ELR (cell line): Measurements from ENCODE around the gene EPAS1.

ENCODE experiments used
- DNase-seq: peaks from one replicate; pipeline ENCODE4 v3.0.0-alpha.2; 2015; ENCODE audit warnings: low read depth

EPAS1 gene

DNA sequence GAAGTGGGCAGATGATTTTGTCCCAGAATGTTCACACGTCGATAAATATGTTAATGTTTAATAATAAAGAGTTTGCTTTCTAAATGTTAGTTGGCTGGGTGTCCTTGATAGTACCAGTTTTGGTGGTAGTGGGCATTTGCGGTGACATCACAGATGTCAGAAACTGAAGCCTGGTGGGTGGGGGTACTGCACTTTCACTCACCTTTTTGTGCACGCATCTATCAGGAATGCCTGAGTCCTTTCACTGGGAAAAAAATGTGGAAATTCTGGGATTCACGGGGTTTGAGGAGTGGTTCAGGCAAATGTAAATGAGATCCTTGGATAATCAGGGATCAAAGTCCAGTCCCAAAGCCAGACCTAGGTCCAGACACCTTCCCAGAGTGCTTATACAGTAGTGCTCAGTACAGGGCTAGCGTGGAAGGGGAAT, 3.2 kb downstream of the EPAS1 start:
- DNase-seq: no peak

DNA sequence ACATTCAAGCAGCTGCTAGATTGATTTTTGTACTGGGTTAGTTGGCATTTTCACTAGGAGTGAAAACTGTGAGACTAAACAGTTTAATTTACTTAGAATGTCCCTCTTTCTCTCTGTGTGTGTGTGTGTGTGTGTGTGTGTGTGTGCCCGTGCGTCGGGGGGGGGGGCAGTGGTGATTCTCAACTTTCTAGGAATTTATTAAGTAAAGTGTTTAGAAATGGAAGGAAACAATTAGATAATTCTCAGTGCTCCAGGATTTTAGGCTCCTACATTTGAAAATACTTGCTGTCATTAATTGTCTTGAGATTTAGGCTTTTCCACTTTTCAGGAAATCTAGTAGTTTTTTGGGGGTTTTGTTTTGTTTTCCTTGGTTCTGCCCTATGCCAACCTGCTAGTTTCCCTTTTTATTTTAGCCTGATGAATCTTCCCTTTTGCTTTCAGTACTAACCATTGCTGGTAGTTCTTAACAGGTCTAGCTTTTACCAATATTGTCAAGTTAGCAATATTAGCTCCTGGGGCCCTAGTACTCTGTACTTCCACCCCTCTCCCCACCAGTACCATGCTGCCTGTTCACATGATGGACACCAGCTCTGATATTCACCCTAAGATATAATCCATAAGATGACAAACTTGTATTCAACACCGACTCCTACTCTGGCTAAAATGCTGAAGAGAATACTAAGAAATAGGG, 4.9 kb downstream of the EPAS1 start:
- no peak for DNase-seq

DNA sequence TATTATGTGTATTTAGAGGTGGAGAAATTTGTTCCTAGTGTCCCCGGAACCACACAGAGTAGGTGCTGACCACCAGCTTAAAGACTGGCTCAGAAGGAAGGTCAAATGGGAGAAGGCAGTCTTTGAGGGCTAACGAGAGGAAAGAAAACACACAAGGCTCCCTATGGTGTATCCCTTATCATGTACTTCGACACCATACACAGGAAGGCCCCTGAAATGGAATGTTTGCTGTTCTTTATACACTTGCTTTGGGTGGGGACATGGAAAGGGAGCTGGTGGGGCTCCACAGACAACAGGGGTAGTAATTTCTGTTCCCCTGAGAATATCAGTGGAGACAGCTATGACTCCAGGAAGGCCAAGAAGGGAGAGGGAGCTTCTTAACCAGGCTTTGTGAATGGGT, 6.0 kb downstream of the EPAS1 start:
- no peak for DNase-seq

DNA sequence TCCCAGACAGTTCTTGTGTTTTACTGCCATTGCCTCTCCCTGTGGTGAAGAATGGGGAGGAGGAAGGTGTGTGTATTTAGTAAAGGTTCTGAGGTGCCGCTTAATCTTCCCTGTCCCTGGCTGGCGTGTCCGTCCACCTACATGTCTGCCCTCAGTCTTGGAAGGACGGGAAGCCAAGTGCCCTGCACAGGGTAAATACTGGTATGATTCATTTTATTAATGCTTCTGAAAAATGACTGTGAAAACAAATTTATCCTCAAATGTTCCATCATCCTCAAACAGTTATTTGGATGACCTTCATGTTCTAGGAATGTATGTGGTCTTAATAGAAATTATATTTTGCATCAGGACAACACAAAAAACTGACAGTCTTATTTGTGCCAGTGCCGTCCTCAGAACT, 6.6 kb downstream of the EPAS1 start:
- no peak for DNase-seq

DNA sequence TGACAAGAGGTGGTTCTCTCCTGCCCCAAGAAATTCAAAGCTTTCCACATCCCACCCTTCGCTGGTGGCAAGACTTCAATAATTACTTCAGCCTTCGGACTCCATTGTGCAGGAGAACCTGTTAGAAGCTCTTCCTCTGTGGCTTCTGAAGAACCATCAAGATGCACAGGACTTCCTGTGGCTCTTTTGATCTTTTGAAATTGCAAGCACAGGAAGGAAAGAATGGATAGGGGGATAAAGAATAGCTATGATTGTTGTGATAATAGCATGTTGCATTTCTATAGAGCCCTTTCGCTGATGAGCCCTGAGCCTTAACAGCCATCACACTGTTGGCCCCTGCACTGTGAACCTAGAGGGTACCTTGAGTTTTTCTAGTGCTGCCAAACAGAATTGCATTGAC, 7.4 kb downstream of the EPAS1 start:
- no peak for DNase-seq

DNA sequence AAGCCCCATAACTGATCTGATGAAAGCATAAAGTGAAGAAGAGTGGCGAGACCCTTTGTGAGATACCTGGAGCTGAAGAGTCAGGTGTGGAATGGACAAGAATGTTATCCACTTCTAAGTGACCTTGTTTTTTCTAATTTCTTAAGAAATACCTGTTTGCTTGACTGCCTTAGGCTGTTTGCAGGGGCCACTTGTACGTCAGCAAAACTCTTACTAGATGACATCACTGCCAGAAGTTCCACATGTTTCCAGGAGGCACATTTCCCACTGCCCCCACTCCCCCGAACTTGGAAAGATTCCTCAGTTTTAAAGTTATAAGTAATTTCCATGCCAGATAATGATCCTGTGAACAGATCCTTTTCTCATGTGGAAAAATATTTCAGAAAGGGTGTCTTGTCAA, 8.0 kb downstream of the EPAS1 start:
- no peak for DNase-seq

DNA sequence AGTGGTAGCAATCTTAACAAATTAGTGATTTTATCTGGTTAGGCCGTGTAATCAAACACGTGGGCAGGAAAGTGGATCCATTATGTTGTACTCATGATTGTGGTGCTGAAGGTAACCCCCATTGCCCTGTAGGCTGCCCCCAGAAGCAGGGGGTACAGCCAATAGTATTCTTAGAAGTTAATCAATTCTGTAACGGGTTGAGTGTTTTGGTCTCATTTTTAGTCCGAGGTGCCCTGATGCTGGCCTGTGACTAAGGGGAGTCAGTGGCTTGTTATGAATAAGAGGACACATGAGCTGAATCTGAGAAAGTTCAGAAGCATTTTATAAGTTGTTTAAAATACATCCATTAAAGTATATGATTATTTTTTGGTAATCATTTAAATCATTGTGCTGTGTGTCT, 8.6 kb downstream of the EPAS1 start:
- DNase-seq: peak; percentile 42

DNA sequence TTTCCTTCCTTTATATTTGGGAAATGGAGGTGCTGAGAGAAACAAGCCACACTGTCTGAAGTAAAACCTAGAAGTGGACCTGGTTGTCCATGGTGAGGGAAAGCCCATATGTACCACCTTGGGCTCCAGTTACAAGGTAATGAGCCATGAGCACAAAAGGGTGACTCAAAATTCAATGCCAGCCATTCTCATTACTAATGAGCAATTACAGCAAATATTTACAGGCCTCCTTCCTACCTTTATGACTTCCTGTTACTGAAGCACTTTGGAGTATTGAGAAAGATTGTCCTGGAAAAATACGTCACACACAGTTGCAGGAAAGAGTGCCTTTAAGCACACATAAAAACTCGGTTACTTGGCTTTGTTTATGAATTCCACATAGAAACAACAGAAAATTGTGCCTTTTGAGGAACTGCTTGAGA, 9.1 kb downstream of the EPAS1 start:
- peak; percentile 86 for DNase-seq

DNA sequence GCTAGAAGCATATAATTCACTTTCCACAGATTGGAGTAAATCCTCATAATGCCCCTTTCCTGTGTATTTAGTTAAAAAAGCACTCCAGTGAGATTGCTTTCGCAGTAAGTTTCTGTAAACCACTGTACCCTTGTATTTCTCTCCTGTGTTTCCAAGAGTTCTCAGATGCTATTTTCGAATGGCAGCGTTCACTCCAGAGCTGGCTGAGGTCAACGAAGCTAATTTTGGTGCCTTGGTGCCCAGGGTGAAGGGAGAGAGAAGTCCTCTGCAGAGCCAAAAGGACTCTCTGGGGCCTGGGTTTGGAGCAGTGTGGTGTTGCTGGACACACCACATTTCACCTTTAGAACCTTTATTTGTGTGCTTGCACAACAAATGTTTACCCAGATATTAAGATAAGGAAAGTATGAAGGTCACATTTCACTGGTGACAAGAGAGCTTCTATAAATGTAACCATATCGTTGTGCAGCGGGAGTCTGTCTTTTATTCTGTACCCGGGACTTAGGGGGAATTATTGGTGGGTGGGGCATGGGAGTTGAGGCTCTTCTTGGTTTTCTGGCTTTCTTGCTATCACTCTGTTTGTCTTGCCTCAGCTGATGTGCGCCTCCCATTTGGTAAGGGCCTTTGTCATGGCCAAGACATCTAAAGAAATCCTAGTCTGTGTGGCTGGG, 9.9 kb downstream of the EPAS1 start:
- no peak for DNase-seq

DNA sequence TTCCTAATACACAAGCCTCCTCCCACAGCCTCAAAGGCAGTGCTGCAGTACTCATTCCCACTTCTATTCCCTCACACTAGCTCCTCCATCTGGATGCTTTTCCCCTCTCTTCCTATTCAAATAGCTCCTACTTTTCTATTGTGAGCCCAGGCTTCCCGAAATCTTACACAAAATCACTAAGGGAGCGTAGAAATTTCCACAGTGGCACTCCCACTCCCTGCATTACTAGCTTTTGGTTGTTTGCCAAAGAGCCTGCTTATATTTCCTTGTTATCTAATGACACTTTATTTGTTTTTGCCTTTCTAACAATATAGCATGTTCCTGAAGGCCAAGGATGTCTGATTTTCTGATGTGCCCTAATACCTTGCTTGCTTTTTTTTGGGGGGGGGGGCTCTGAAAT, 10.9 kb downstream of the EPAS1 start:
- DNase-seq: no peak

DNA sequence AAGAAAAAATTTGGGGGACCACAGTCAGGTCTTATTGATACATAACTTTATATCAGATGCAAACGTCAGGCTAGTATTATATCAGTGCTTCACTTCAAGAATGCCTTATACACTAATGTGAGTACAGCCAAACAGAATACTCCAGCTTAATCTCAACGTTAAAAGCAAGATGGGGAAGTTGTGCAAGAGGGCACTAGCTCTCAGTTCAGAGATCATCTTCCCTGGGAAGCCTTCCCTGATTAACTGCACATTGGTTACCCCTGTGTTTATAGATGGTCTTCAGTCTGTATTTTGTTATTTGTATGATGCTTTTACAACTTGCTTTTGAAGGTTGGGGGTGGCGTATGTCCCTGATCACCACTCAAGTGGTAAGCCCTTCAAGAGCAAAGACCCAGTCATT, 11.4 kb downstream of the EPAS1 start:
- no peak for DNase-seq

DNA sequence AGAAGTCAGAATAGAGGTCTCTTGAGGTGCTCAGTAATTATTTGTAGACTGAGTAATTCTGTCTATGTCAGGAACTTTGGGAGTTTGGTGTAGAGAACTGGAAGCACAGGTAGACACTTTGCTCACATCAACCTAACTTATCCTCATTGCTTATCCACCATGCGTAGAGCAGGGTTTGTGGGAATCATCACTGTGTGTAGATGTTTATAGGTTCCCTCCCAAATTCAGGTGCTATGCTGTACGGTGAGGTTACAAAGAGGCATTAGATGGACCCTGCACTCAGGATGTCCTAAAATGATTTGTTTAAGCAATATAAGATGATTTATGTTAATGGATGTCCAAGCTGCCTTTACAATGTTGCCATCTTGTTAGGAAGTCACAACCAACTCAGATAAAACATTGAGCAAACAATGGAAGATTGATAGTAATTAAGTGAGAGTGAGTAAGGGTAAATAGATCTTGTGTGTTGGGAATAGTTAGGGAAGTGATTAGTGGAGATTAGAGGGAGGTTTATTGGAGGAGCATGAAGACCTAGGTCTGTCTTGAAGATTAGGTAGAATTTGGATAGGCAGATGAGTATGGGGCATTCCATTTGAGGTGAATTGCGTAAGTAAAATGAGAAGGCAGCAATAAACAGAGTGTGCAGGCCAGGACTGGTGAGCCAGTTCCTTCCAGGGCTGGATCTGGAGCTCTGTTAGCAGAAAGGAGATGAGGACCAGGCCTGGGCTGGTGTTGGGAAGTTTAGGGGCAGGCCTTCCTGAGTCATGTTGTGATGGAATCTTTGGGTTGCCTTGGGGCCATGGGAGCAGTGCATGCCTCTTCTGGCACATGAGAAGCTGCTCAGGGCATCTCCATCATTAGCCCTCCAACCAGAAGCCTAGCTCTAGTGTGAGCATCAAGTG, 12.1 kb downstream of the EPAS1 start:
- peak; percentile 76 for DNase-seq

DNA sequence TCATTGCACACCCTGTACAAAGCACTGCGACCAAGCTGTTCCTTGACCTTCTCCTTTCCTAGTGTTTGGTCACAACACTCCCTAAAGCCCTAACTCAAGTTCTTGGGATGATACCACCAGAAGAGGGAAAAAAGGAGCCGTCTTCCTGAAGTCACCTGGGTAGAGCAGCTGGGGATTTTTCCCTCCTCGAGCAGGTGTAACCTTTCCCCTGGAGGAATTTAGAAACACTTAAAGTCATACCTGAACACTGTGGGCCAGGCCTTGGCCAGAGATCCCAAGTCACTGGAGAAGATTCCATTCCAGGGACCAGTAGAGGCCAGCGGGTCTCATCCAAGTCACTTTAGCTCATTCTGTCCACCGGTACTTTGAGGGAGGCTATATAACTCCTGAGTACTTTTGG, 13.2 kb downstream of the EPAS1 start:
- no peak for DNase-seq

DNA sequence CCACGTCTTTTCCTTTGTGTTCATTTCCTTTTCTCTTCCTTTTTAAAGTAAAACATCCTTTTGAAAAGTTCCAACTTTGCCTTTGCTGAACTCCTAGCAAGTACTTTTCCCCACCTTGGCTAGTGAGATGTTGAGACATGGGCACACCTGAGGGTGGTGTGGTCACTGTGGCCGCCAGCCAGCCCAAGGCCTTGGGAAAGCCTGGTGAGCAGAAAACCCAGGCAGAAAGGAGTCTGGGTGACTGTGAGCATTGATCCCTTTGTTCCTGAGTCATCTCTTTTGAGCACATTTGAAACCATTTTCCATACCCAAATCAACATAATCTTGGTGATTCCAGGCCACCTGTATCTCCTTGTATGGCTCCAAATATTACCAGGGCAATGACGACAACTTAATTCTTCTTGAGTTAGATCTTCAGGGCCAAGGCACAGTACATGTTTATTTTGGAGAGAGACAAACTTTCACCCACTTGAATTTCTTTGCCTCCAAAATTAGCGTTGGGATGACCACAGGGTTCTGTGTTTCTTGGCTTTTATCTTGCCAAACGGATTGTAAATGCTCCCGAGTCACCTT, 14.5 kb downstream of the EPAS1 start:
- DNase-seq: no peak

DNA sequence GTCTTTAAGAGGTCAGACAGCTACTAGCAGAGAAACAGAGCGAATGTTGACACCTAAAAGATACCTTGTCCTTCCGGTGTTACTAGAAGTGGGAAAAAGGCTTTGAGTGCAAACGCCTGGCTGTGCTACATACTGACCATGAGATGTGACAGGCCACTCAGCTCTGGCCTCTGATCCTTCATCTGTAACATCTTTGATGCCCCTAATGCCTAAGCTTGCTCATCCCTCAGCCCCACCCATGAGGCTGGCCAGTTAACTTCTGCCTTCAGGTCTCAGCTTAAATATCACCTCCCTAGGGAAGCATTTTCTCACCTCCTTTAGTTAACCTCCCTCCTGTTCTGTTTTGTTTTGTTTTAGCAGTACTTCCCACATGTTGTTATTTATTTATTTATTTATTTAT, 15.9 kb downstream of the EPAS1 start:
- no peak for DNase-seq

DNA sequence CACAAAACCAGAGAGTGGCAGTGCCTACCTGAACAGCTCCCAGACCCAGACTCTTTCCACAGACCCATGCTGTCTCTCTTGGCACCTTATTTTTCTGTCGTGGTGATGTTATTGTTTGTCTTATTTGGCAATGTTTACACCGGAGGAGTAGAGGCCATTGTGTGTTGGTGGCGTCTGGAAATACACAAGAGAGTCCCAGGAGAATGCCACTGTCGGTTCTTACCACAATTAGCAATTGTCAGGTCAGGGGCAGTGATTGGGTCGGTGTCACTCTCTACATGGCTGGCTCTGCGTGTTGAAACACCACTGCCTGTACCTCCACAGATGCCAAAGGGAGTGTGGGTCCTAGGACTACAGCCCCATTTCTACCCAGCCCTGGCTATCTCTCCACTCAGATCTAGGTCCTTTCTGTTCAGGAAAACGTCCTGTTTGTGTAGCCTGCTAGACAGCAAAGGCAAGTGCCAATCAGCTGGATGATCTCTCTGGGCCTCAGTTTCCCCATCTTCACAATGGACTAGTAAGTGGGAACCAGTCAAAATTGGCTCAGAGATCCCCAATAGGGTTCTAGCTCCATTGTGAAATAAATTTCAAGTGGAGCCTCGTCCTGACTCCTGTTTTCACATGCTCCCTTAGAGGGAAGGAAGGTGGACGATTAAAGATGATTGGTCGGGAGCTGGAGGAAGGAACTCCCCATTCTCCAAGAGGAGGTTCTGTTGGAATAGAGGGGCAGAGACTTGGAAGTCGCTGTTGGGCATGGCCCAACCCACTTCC, 17.0 kb downstream of the EPAS1 start:
- DNase-seq: no peak

DNA sequence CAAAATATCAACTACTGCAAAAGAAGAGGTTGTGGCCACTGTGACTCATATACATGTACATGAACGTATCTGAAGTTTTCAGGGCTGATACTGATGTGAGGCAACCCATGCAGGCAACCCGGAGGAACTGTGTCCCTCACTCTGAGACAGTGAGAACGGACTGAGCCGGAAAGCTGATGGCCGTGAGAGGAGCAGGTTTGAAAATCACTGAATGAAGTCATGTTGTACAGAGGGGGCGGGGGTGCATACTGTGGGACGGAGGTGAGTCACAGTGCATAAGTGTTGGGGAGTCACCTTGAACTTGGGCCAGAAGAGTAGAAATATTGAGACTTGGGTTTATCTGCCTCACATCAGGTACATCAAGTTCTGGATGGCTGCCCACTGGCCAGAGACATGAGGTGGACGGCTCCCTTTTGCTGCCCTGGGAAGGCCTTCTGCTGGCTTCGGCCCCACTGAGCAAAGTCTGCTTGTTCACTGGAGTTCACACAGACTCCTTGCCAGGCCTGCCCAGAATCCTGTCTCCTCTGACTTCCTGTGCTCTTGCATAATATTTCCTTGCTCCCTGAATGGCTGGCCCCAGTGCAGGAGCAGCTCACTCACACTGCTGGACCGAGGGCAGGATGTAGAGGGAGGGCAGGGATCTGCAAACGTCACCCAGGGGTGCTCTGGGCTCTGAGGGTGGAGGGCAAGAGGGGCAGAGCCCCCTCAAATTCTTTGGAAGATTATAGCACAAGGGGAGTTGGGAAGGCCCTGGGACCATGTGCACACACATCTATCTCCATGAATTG, 18.1 kb downstream of the EPAS1 start:
- DNase-seq: peak; percentile 99

DNA sequence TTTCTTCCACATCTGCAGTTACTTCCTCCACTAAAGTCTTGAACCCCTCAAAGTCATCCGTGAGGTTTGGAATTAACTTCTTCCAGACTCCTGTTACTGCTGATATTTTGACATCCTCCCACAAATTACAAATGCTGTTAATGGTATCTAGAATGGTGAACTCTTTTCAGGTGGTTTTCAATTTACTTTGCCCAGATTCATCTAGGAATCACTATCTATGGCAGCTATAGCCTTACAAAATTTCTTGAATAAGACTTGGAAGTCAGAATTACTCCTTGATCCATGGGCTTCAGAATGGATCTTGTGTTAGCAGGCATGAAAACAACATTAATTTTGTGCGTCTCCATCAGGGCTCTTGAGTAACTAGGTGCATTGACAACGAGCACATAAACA, 19.9 kb downstream of the EPAS1 start:
- no peak for DNase-seq

DNA sequence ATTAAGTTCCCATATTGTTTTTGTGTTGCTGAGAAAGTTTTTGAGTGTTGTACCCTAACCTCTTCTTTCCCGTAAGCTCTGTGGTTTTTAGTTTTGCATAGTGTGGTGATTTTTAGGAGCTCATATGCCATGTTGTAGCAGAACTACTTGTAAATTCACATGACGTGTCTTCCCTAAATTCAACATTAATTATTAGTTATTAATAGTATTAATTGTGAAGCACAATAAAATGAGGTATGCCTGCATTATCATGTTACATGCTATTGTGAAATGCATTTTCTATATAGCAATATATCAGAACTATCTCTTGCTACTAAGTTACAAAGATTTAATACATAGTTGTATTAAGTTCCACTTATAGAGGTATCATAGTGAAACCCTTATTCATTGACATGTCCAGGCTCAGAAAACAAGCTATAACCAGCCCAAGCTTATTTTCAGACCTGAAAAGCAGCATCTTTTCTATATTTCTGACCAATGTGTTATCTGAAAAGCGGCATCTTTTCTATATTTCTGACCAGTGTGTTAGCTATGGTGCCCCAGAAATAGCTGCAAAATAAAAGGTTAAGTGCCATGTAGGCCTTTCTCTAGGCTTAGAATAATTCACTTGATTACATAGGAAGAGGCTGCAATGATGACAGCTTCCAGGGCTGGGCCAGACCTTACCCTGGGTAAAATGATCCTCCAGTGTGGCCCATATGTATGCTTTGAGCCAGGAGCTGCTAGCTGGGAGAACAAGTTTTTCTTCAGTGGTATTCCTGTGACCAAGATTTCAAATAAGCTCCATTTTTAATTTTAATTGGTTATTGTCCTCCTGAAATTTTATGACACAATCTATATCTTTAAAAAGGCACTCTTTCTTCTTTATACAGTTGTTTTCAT, 21.6 kb downstream of the EPAS1 start:
- DNase-seq: no peak

DNA sequence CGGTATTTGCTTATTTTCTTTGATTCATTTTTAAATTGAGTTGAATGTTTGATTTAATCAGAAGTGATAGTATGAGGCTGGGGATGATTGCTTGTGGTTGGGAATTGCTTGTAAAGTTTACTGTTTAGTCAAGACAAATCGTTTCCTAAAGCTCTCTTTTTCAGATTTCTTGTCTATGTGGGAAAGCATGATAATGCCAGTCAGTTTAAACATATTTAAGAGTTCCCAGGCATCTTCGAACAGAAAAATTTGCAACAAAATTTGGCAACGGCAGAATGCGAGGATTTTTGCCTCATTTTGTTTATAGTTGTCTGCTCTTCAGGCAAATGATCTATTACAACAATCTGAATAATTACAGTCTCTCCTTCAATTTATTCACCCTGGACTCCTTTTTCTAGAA, 22.5 kb downstream of the EPAS1 start:
- no peak for DNase-seq
